Epithelial cell of esophagus (primary cell): ENCODE measurements around the gene PARPBP.
"Not testable (repeated sequence)": the region's sequence is repeated elsewhere in the genome, so short reads cannot be mapped to it uniquely, and the experiment has no call there.

Source experiments
- DNase-seq: peaks from one replicate; pipeline ENCODE4 v3.0.0; 2010; ENCODE audit warnings: low read depth
- H3K4me3 ChIP-seq: 2 replicates; pipeline ENCODE4 v1.5.1; 2011; ENCODE audit warnings: mild to moderate bottlenecking, low read length, control low read depth
- TF ChIP-seq, protein P1 (sequence below): IDR thresholded peaks from 2 replicates; pipeline ENCODE4 v1.5.1; 2011; ENCODE audit warnings: low read depth, mild to moderate bottlenecking, low read length, control low read depth, inconsistent platforms; ENCODE audit not compliant: insufficient read depth; ENCODE audit errors: missing control alignments

Gene PARPBP

GRCh38 chr12:102107970-102108369, 12.0 kb upstream of the PARPBP start:
- TF ChIP-seq, protein P1, sequence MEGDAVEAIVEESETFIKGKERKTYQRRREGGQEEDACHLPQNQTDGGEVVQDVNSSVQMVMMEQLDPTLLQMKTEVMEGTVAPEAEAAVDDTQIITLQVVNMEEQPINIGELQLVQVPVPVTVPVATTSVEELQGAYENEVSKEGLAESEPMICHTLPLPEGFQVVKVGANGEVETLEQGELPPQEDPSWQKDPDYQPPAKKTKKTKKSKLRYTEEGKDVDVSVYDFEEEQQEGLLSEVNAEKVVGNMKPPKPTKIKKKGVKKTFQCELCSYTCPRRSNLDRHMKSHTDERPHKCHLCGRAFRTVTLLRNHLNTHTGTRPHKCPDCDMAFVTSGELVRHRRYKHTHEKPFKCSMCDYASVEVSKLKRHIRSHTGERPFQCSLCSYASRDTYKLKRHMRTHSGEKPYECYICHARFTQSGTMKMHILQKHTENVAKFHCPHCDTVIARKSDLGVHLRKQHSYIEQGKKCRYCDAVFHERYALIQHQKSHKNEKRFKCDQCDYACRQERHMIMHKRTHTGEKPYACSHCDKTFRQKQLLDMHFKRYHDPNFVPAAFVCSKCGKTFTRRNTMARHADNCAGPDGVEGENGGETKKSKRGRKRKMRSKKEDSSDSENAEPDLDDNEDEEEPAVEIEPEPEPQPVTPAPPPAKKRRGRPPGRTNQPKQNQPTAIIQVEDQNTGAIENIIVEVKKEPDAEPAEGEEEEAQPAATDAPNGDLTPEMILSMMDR = no peak
- DNase-seq = peak; percentile 69
- H3K4me3 ChIP-seq = peak overlapping the region; percentile 9

- no peak for DNase-seq
- TF ChIP-seq, protein P1 = no peak
- H3K4me3 ChIP-seq = no peak overlapping the region
Measured at GRCh38 chr12:102110782-102111181, 9.2 kb upstream of the PARPBP start.

DNA sequence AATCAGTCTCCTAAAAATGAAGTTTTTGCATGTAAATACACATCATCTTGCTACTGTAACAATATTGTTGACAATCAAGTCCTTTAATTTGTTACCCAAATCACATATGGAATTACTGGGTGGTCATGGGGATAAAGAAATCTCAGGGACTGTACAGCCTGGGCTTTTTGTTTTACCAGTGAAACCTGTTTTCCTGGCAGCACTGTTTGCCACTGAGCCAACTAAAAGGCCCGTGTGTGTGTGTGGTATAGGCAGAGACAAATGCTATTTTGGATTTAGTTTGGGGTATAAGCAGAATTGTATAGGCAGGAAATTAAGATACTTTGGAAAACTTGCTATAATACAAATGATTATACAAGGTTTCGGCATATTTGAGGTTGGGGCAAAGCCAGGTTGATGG, 5.8 kb upstream of the PARPBP start:
- DNase-seq = peak; percentile 34
- TF ChIP-seq, protein P1 = no peak

DNA sequence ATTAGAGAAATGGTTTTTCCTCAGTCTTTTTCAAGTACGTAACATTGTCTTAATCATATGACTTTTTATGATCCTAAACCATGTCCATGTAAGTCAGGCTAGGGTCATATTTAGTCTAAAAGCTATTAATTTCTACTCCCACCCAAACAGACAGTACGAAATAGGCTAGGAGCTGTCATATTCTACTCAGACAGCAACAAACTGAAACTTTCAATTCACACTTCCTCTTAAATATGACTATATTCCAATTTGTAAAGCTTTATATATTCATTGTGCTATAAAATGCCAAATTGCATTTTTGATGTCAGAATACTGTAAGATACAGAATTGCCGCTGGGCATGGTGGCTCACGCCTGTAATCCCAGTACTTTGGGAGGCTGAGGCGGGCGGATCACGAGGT, 3.6 kb upstream of the PARPBP start:
- TF ChIP-seq, protein P1 = no peak
- no peak overlapping the region for H3K4me3 ChIP-seq
- DNase-seq = no peak

More for the DNA sequence above, 5.8 kb upstream of the PARPBP start:
- no peak overlapping the region for H3K4me3 ChIP-seq

- H3K4me3 ChIP-seq = peak overlapping the region; percentile 82
- TF ChIP-seq, protein P1 = no peak
- no peak for DNase-seq
Measured at GRCh38 chr12:102118874-102119273, 1.1 kb upstream of the PARPBP start.

GRCh38 chr12:102120564-102120873, 536 bp downstream of the PARPBP start:
- TF ChIP-seq, protein P1 = no peak
- no peak for DNase-seq

DNA sequence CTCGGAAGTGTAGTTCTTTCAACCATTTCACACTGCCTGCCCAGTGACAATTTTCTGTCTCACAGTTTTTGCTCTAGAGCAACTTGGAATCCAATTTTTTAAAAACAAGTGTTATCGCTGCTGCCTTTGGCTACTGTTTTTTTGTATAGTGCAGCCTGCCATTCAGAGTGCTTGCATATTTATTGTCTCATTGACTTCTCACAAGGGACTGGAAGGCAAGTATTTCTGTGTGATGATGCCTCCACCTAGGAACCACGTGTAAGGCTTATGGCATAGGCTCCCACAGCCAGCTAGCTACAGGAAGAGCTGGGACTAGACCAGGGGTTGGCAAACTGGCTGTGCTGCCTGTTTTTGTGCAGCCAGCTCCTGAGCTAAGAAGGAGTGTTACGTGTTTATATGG, 903 bp downstream of the PARPBP start:
- DNase-seq = peak; percentile 66
- TF ChIP-seq, protein P1 = no peak
- peak overlapping the region; percentile 82 for H3K4me3 ChIP-seq

More at GRCh38 chr12:102120564-102120873, 536 bp downstream of the PARPBP start:
- peak overlapping the region; percentile 82 for H3K4me3 ChIP-seq

DNA sequence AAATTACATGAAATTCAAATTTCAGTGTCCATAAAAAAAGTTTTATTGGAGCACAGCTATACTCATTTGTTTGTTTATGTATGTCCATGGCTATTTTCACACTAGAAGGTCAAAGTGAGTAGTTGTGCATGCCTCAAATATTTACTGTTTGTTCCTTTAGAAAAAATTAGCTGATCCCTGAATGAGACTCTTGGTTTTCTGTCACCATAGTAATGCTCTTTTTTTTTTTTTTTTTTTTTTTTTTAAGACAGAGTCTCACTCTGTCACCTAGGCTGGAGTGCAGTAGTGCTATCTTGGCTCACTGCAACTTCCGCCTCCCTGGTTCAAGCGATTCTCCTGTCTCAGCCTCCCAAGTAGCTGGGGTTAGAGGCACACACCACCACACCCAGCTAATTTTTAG, 1.3 kb downstream of the PARPBP start:
- peak overlapping the region; percentile 82 for H3K4me3 ChIP-seq
- not testable (repeated sequence) for DNase-seq

GRCh38 chr12:102130720-102131119, 10.7 kb downstream of the PARPBP start:
- DNase-seq, H3K4me3 ChIP-seq: not testable (repeated sequence)

DNA sequence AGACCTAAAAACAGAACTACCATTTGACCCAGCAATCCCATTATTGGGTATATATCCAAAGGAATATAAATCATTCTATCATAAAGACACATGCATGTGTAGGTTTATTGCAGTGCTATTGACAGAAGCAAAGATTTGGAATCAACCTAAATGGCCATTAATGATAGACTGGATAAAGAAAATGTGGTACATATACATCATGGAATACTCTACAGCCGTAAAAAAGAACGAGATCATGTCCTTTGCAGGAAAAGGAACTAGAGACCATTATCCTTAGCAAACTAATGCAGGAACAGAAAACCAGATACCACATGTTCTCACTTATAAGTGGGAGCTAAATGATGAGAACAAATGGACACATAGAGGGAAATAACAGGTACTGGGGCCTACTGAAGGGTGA, 11.5 kb downstream of the PARPBP start:
- not testable (repeated sequence) for DNase-seq, H3K4me3 ChIP-seq

- not testable (repeated sequence) for DNase-seq, H3K4me3 ChIP-seq
Measured at GRCh38 chr12:102137619-102138018, 17.6 kb downstream of the PARPBP start.
